GM21619 (cell line): Measurements from ENCODE around the gene BTG2.
A peak's percentile ranks its signal among the peaks of the same experiment; 100 is the strongest.
"Not testable (repeated sequence)": the region's sequence is repeated elsewhere in the genome, so short reads cannot be mapped to it uniquely, and the experiment has no call there.

Experiments
- ATAC-seq: cut with Tn5 transposase; IDR thresholded peaks from one replicate; pipeline ENCODE4 v1.9.1; 2021; ENCODE audit not compliant: unreplicated experiment

BTG2 gene

DNA sequence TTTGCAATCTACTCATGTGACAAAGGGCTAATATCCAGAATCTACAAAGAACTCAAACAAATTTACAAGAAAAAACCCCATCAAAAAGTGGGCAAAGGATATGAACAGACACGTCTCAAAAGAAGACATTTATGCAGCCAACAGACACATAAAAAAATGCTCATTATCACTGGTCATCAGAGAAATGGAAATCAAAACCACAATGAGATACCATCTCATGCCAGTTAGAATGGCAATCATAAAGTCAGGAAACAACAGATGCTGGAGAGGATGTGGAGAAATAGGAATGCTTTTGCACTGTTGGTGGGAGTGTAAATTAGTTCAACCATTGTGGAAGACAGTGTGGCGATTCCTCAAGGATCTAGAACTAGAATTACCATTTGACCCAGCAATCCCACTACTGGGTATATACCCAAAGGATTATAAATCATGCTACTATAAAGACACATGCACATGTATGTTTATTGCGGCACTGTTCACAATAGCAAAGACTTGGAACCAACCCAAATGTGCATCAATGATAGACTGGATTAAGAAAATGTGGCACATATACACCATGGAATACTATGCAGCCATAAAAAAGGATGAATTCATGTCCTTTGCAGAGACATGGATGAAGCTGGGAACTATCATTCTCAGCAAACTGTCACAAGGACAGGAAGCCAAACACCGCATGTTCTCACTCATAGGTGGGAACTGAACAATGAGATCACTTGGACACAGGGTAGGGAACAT, 8.9 kb downstream of the BTG2 start:
- not testable (repeated sequence) for ATAC-seq

- no peak for ATAC-seq
Observed at GRCh38 chr1:203316626-203317093, 11.3 kb downstream of the BTG2 start.

DNA sequence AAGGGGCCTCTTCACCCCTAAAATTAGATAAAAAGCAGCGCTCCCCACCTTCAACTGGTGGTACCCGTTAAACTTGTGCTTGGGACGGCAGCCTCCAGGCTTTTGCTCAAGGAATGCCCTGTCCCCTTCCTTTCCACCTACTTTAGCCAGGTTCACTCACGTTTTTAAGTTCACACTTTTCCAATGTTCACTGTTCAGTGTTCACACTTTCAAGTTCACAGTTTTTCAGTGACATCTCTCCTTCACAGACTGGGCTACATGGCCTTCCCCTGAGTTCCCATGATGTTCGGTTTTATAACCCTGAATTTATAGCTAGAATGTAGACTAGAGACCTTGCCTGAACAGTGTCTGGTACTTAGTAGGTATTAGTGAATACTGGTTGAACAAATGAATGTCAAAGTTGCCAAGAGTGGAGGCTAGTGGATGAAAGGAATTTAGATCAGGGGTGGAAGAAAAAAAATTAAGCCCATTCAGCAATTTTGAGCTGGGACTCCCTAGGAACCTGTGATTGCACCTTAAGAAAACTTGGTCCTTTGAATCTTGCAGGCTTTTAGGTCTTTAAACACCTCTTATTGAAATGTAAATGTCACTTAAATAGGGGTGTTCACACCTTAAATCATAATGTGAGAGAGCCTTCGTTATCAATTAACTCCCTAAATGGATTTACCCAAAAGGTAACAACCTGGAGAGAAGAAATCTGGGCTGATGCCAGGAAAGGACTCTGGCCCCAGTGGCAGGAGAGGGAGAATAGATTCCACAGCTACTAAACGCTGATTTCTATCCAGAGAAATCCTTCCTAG, 12.3 kb downstream of the BTG2 start:
- no peak for ATAC-seq

DNA sequence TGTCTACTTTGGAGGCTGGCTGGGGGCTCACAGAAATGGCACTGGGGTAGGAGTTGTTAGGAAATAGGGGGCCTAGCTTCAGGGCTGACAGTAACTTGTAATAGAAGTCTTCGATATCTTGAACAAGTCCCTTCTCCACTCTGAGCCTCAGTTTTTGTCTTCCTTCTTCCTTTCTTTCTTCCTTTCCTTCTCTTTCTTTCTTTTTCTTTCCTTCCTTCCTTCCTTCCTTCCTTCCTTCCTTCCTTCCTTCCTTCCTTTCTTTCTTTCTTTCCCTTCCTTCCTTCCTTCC, 12.9 kb downstream of the BTG2 start:
- no peak for ATAC-seq

- peak; percentile 61 for ATAC-seq
Observed at GRCh38 chr1:203320591-203321272, 15.4 kb downstream of the BTG2 start.

GRCh38 chr1:203321273-203322052, 16.1 kb downstream of the BTG2 start:
- no peak for ATAC-seq

DNA sequence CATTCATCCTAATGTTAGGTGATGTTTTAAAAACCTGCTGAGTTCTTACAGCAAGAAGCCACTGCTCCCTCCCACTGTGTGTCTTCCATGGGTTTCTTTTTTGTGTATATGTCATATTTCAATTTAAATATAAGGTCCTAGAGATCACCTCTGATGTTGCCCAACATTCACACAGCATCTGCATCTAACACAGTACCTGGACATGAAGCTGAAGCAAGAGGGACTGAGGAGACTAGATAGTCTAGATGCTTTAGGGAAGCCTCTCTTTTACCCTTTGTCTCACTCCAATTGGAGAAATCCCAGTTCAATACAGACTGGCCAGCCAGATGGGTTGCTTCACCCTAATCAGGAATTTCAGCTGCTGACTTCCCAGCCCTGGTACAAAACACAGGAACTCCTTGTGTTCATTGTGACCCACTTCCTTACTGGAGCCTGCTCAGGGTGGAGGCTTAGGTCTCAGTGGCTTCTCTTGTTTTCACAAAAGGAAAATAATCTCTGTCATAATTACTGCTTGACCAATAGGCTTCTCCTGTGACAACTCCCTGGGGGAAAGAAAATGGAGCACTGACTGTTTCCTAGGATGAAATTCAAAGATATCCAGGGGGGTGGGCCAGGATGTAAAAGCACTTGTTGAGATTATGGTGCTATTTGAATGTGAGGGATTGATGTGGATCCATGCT, 17.3 kb downstream of the BTG2 start:
- ATAC-seq = no peak

DNA sequence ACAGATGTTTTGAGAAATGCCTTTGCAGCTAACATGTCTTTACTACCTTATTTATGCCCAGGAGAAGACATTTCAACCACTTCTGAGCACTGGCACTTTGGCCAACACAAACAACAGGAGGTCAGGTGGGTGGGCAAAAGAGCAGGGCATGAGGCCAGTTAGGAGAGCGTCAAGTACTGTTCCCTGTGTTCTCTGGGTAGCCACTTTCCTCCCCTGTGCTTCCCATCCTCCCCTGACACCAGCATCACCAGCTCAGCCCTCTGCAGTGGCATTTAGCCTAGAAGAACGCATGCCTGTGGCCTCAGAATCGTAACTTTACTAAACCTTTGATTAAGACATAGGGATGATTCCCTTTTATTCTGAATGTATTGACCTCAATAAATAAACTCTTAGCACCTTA, 18.3 kb downstream of the BTG2 start:
- no peak for ATAC-seq

- ATAC-seq = no peak
Observed at GRCh38 chr1:203324105-203325025, 19.0 kb downstream of the BTG2 start.

GRCh38 chr1:203325026-203325417, 19.7 kb downstream of the BTG2 start:
- ATAC-seq = peak; percentile 28

GRCh38 chr1:203325418-203326091, 20.2 kb downstream of the BTG2 start:
- ATAC-seq = no peak

DNA sequence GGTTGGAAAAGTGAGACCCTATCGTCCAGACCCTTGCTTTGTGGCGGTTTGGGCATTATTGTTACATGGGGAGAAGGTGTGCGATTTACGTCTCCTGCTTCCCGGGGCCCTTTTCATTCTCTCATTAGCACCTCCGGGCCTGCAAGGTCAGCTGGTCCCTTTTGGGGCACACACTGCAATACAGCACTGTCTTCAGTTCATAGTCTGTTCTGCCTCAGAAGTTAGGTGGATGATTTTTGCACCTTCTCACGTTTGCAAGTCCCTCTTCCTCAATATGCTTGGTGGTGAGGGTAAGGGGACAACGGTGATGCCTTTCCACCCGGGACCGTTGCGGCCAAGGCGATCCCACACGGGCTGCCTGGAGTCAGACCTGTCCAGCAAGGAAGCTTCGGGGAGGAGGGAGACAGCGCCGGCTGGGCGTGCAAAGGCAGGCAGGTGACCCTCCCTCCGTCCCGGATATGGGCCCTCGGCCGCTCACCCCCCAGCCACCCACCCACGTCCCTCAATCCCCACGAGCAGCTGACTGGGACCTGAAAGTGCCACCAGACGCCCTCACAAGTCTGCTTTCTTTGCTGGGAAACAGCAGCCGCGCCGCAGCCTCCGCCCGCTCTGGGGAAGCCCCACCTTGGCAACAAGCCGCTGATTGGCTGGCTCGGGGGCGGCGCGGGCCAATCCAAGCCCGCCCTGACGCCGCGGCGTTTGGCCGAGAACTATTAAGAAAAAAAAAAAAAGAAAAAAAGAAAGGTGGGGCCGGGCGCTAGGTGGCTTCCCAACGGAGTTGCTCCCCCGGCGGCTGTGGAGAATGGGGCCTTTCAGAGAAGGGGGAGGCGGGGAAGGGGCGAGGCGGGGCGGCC, 21.7 kb downstream of the BTG2 start:
- peak; percentile 68 for ATAC-seq

GRCh38 chr1:203327684-203328457, 22.6 kb downstream of the BTG2 start:
- ATAC-seq = peak; percentile 23

DNA sequence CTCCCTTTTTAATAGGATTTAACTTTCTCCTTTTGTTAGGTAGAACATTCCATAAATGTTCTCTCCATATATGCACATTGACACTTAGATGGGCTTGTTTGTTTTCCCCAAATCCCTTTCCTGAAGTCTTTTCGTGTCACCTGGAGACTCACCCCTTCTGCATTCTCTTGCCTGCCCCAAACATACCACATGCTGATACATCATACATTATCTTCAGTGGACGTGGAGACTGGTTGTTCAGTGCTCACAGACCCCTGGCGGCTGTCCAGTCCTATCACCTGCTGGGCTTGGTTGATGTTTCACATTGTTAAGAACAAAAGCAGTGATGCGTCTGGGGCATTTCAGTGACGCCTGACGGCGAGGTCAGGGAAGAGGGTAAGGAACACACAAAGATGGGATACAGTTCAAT, 23.4 kb downstream of the BTG2 start:
- ATAC-seq = no peak

DNA sequence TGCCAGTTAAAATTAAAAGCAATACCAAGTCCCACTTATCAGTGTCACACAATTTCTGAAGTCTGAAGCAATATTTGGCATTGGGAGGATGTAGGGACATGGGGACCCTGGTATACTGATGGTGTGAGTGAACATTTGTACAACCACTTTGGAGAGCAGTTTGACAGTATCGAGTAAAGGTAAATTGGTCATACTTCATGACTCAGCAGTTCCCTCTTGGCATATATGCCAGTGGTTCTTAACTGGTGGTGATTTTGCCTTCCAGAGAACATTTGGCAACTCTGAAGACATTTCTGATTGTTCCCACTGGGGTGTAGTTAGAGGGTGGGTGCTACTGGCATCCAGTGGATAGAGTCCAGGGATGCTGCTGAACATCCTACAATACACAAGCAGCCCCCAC, 25.9 kb downstream of the BTG2 start:
- ATAC-seq = no peak

DNA sequence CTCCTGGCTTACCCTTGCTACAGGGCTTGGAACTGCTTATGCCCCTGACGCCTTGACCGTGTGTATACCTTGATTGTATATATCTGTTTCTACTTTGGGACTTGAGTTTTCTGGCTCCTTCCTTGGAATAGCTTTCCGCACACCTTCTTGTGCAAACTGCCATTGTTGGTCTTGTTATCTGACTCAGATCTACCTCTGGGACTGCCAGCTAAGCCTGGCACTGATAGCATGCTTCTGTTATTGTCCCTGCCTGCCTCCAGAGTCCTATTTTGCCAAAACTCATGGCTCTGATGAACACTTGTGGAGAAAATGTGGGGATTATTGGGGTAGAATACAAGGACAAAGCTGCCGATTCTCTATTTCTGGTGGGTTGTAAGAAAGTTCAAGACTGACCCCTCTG, 30.2 kb downstream of the BTG2 start:
- no peak for ATAC-seq

DNA sequence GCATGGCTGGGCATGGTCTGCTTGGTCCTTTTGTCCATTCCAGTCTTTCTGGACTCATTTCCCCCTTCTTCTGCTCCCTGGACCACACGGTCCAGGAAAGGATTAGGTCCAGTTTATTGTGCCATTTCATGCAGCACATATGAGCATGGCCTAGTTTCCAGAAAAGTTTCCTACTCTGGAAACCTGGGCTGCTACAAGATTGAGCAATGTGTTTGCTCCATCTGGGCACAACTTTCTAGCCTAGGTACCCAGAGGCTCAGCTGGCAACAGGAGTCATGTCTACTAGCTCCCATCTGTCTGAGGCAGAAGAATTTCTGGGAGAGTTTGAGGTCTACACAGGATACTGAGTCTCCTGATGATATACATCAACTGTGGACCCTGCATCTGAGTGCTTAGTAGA, 30.8 kb downstream of the BTG2 start:
- no peak for ATAC-seq
